Activated CD8-positive, alpha-beta memory T cell treated with anti-CD3 and anti-CD28 coated beads, Interleukin-2, amount 50 U/mL, for 24 hours (primary cell): ENCODE data around the gene AP4E1.
"Not testable (repeated sequence)": the region's sequence is repeated elsewhere in the genome, so short reads cannot be mapped to it uniquely, and the experiment has no call there.

Experiments
- DNase-seq: peaks from one replicate; pipeline ENCODE4 v3.0.0-alpha.2; 2020; ENCODE audit errors: extremely low read depth

Gene AP4E1

DNA sequence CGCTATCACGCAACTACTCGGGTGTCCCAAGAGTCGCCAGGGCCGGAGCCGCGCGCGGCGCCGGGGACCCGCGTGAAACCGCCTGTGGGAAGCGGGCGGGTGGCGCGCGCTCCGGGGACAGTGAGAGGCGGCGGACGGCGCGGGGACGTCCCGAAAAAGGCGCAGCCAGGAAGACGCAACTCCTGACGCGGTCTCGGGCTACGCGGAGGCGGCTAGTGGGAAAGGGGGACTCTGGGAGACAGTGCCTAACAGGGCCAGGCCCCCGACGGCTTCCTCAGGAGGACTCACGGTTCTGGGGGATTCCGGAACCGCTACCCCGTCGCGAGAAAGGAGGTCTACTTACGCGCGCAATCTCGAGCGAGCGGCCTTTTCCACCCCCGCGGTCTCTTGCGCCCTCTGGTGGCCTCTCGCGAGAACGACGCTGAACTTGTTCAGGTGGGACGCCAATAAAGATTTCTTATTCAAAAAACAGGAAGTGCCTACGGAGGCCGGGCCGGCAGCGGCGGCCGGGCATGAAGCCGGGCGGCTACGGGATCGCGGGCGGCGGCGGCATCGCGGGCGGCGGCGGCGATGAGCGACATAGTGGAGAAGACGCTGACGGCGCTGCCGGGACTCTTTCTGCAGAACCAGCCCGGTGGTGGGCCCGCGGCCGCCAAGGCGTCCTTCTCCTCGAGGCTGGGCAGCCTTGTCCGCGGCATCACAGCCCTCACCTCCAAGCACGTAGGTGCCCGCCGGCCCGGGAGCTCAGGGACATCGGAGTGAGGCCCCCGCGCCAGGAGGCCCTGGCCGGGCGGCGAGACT lies at the start of gene AP4E1:
TSS of gene AP4E1 (plus strand) at position 475 of the 801 bp plus-strand sequence. CDS start at position 571, 96 bp downstream.
- DNase-seq, result peak; percentile 87

GRCh38 chr15:50860824-50861223 lies 47.7 kb upstream of the AP4E1 start:
- no peak for DNase-seq

DNA sequence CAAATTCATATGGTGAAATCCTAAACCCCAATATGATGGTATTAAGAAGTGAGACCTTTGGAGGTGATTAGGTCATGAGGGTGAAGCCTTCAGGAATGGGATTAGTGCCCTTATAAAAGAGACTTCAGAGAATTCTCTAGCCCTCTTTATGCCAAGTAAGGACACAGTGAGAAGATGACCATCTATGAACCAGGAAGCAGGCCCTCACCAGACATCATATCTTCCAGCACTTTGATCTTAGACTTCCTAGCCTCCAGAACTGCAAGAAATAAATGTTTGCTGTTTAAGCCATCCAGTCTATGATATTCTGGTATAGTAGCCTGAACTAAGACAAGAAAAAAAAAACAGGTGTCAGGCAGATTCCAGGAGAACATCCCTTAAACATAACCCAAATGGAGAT lies 45.9 kb upstream of the AP4E1 start:
- no peak for DNase-seq

DNA sequence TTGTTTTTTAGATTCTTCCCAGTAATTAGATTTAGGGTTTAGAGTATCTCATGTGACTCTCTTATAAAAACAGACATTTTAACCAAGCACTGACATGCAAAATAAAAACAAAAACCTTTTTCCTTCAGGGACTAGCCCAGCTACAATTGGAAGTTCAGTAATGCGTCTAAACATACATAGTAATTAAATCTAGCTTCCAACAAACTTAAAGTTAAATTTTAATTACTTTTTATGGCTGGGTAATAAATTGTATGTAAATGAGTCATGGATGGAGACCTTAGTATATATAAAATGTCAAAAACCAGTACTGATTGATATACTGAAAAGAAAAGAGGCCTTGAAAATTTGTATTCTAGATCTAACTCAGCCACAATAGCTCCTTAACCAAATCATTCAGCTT lies 43.6 kb upstream of the AP4E1 start:
- no peak for DNase-seq

- DNase-seq, result no peak
These were observed 42.7 kb upstream of the AP4E1 start for GRCh38 chr15:50865515-50866353.

DNA sequence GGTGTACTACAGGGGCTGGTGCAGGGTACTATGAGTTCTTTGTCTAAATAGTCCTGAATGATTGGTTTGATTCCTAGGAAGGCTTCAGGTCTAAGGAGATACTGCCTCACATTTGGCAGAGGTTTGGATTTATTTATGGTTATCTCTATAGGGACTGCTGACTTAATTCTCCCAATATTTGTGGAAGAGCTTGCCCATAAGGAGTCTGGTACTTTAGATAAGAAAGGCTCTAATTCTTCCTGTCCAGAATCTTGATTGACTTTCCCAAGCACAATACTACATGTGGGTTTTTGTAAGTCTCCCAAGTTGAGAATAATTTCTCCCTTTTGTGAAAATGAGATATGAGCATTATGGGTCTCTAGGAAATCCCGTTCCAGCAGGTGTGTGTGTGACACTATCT lies 36.7 kb upstream of the AP4E1 start:
- no peak for DNase-seq

GRCh38 chr15:50872832-50873426 lies 35.6 kb upstream of the AP4E1 start:
- no peak for DNase-seq

DNA sequence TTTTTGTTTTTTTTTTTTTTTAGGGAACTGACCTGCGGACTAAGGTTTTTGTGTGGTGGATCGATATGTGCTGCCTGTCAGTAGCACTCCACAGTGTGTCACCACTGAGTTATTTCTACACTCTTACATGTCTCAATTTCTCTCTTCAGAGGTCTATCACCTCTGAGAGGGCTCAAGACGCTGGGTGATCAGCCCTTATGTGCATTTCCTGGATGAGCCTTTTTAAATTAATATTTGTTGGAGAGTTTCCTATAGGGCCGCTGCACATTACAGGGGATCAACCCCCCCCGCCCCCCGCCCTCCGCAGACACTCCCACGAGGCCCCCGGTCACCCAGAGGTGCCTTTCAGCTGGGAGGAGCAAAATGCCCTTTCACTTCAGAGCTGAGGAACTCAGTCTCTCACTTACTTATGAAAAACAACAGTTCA lies 34.5 kb upstream of the AP4E1 start:
- DNase-seq, result no peak

DNA sequence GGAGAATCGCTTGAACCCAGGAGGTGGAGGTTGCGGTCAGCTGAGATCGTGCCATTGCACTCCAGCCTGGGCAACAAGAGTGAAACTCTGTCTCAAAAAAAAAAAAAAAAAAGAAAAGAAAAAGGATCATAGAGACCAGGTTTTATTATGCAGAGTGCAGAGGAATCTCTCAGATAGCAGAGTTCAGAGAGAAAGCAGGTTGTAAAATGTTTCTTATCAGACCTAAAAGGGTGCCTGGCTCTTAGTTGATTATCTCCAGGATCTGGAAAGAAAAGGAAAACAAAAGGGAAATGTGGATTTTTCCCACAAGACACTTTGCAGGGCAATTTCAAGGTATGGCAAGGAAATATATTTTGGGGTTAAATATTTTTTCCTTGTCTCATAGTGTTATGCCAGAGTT lies 33.2 kb upstream of the AP4E1 start:
- not testable (repeated sequence) for DNase-seq

- DNase-seq, result no peak
These were observed 32.1 kb upstream of the AP4E1 start for GRCh38 chr15:50876260-50876988.

DNA sequence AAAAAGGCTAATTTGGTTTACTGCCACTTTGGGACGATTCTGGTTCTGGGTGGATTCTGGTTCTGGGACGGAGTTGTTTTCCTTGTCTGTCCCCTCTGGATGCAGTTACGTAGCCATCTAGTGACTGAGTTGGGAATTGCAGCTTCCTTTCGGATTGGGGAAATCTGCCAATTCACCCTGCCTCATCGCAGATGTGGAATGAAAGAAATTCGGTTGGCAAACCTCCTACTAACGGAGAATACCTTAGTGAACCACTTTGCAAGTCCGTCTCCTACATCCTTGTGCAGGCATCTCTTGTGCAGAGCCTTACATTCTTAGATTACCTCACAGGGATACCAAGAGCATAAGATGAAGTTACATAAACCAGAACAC lies 31.5 kb upstream of the AP4E1 start:
- DNase-seq, result peak; percentile 32

DNA sequence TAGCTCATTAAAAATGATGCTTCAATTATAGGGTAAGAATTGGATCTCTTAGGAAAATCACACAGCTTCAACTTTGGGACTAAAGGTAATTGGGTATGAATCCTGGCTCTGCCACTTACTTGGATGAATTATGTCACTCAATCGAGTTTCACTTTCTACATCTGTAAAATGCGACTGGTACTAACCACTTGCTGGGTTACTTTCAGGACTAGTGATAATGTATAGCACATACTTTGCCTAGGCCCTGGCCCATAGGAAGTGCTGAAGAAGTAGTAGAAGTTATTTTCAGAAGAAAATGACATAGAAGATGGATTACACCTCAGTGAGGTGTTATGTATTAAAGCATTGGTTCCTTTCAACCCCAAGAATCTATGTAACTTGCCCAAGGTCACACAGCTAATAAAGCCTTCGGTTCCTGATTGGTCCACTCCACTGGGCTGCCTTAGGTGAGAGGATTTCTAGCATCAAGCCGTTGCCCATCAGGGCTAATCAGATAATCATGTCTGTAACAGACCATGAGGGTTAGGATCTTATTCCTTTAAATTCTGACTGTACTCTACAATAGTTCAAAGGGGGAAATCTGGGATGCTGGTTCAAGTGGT lies 29.4 kb upstream of the AP4E1 start:
- DNase-seq, result no peak

- no peak for DNase-seq
These were observed 28.3 kb upstream of the AP4E1 start for GRCh38 chr15:50880206-50880605.

DNA sequence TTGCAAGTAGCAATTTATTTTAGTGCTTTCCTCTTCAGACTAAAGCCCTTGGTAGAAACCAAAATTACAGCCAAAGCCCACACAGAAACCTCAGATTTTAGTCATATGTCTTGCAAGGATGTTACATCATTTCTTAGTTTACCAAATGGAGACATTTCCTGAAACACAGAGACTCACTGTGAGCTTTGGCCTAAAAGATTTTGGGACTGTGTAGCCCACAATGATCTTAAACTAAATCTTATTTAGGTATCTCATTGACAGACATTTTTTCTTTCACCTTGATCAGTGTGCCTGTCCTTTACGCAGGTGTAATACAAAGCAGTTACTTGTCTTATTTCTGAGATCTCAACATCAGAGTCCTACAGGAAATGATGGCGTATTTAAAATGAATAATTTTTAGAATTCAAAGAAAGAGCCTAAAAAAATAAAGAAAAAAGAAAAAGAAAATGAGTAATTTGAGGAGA lies 27.8 kb upstream of the AP4E1 start:
- DNase-seq, result no peak

DNA sequence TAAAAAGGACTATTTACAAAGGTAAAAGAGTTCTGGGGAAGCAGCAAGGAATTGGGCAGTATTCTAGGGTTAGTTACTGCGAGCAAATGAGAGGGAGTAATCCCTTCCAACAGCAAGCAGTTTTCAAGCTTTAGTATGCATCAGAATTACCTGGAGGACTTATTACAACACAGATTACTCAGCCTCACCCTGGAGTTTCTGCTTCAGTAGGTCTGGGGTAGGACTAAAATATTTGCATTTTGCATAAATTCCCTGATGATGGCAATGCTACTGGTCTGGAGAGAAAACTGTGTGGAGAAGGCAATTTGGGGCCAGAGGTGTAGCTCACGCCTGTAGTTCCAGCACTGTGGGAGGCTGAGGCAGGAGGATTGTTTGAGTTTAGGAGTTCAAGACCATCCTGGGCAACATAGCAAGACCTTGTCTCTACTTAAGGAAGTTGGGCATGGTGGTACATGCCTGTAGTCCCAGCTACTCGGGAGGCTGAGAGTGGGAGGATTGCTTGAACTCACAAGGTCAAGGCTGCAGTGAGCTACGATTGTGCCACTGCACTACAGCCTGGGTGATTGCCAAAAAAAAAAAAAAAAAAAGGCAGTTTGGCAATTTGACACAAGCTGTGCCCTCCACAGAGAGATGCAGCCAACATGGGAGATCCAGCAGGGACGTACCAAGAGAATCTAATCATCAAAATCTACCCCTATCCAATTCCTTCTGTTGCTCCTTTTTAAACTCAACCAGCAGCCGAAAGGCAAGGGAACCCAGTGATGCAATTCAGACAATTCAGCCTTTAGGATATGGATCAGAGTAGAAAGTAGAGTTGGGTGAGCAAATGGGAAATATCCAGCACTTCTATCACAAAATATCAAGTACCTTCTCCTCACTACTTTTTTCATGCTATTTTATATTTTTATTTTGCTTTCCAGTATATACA lies 27.1 kb upstream of the AP4E1 start:
- DNase-seq, result no peak

DNA sequence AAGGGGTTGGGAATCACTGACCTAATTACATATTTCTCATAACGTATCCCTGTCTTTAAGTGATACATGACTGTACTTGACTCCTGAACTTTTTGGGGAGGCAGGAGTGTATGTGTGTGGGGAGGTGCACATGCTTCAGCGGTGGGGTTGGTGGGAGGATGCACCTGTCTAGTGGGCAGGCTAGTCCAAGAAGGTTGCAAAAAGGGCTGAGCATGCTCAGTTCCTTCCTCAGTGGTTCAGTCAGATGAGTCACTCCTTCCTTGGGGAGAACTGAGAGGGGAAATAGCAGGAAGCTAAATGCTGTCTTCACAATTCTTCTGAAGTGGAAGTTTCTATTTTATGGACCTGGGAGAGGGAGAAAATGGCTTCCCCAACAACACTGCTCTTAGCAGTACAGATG lies 24.6 kb upstream of the AP4E1 start:
- no peak for DNase-seq

- no peak for DNase-seq
These were observed 23.9 kb upstream of the AP4E1 start for GRCh38 chr15:50884540-50884939.

DNA sequence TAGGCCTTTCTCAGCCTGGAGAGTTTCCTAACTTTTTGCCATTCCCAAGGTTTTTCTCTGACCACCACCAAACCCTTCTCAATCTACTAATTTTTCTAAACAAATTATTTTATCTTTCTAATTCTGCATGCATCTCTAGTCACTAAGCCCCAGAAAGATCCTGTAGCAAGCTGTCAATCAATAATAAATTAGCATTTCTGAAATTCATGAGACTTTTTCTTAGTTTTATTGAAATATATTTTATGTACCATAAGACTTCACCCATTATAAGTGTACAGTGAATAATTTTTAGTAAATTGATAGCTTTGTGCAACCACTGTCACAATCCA lies 22.4 kb upstream of the AP4E1 start:
- no peak for DNase-seq

DNA sequence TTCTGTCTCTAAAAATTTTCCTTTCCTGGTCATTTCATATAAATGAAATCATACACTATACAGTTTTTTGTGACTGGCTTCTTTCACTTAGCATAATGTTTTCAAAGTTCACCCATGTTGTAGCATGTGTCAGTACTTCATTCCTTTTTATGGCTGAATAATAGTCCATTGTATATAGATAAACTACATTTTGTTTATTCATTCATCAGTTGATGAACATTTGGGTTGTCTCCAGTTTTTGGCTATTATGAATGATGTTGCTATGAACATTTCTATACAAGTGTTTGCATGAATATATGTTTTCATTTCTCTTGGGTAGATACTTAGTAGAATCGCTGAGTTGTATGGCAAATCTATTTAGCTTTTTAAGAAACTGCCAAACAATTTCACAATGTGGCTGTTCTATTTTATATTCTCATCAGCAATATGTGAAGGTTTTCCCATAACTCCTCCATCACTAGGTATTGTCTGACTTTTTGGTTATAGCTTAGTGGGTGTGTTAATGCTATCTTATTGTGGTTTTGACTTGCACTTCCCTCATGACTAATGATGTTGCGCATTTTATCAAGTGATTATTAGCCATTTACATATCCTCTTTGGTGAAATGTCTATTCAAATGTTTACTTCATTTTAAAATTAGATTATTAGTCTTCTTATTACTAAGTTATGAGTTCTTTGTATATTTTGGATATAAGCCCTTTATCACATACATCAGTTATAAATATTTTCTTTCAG lies 21.7 kb upstream of the AP4E1 start:
- no peak for DNase-seq

GRCh38 chr15:50888054-50888453 lies 20.4 kb upstream of the AP4E1 start:
- no peak for DNase-seq
